ENCODE results near the gene LOXL3.
"Not testable (repeated sequence)": the region's sequence is repeated elsewhere in the genome, so short reads cannot be mapped to it uniquely, and the experiment has no call there.

LOXL3 gene

GRCh38 chr2:74503506-74504475, 50.0 kb downstream of the LOXL3 start:
- DNase-seq = no peak

DNA sequence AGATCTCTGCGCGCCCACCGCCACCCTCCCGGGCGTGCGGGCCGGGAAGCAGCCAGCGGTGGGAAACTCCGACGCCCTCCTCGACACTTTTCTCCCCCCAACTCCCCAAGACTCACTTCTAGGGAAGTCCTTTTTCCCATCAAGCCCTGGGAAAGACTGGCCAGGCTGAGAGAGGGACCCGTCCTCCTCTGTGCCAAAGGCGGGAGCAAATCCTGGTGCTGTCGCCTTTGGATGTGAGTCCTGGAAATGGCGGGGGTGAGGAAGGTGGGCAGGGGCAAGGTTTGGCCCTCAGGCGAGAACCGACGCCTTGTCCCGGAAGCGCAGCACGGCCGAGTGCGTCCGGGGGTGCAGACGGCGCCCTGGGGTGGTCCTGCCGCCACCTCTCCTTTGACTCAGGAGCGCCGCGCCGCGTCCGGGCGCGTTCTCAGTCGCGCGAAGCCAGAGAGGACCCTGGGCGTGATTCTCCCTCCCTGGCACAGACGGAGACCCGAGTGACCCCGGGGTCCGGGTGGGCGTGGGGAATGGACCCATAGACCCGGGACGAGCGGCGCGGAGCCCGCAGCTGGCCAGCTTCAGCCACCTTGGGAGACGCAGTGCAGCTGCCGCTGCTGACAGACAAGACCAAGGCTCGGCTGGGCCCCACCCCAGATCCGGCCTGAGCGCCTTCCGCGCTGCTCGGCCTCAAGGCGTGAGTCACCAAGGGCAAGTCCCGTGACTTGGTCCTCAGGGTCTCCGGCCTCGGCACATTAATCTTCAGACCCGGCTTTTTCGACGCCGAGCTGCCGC, 50.8 kb downstream of the LOXL3 start:
- DNase-seq = peak; percentile 87

GRCh38 chr2:74502147-74502719, 51.5 kb downstream of the LOXL3 start:
- no peak for DNase-seq

DNA sequence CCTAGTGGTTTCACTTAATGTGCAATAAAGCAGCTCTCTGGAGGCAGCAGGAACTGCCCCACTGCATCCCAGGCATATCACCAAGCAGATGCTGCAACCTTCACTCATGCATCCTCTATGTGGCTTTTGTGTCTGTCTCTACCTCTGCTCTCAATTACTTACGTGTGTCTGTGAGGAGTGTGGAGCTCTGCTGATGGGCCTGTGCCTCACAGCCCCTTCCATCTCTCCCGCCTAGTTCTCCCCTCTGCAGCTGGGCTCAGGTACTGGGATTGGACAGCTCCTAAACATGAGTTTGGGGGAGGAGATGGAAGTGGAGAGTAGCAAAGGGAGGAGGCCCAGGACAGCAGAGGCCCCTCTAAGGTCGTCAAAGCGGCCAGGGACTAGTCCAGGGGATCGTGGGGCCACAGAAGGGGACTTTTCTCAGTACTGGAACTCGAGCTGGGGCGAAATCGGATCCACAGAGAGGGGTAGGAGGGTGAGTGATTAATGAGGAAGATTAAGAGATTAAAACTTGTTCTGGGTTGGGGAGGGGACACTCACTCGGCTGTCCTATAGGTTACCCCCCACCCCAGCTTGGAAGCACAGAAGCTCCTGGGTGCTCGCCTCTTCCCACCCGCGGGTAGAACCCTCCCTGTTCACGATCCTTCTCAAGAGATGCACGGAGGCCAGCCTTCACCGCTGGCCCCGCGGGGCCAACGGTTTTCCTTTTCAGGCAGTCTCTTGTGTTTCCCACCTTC, 52.2 kb downstream of the LOXL3 start:
- no peak for DNase-seq

DNA sequence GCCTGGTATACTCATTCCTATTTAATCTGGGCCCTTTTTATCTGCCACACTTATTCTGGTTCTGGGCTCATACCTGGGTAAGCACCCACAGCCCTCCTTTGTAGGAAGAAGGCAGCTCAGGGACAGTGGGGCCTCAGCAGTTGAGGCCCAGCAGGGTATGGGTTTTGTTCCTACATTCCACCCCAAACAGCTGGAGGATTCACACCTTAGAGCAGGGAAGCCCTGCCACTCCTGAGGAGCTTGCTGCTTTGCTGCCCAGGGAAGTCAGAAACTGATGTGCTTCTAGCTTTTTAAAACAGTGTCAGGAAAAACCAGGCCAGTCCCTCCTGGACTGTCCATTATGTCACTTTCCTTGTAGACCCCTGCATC, 53.2 kb downstream of the LOXL3 start:
- no peak for DNase-seq

DNA sequence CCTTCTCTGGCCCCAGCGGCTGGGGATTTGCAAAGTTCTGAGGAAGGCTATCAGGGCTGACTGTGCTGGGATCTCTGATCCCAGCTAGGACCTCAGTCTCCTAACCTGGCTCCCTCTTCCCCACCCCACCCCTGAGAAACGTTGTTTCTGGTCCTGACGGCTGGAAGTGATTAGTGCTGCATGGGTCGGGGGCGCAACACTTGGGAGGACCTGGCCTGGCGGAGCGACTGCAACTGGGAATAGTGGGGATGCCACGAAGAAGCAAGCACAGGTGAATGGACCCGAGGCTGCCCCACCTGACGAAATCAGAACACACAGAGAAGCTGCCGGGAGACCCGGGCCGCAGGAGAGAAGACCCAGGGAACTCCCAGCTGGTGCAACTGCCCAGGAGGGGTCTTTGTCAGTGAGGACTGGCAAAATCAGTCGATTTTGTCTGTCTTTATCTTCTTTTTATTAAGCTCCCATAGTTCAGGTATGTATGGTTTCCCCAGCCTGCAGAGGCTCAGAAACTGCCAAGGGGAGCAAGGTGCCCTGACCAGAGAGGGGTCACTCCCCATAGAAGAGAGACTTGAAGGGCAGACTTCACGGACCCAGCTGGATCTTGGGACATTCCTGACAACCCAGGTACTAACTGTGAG, 53.7 kb downstream of the LOXL3 start:
- DNase-seq = no peak

- no peak for DNase-seq
Measured at GRCh38 chr2:74499267-74499939, 54.3 kb downstream of the LOXL3 start, which contains the start of gene LBX2. LBX2 (minus strand) TSS chr2:74499603; CDS start chr2:74499537, 66 bp downstream.

DNA sequence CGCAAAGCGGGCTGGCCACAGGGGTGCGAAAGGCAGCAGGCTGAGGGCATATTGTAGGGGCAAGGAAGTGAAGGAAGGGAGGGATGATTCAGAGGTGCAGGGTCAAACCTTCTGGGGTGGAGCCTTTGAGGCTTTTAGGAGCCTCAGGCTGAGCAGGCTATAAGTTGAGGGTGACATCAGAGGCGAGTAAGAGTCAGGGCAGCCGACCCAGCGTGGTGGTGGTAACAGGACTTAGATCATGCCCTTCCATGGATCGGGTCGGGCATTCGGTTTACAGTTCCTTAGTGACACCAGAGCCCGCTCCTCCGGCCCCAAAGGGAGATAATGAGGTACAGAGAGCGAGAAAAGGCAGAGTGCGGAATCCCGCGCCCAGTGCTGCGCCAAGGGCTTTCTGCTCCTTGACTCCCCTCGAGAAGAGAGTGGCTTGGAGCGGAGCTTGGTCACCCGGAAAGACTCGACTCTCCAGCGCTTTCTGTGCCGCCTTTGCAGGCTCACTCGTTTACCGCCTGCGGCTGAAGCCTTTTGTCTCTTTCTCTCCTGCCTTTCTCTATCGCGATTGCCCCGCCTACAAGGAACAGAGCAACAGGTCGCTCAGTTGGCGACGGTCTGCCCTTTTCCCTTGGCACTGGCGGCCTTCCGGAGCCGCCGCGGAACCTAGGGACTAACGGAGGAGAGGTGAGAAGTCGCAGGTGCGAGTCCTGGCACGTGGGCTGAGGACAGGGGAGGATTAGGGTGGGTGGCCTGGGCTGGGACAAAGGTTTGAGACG, 55.1 kb downstream of the LOXL3 start:
- no peak for DNase-seq

- DNase-seq = no peak
Measured at GRCh38 chr2:74497777-74498499, 55.8 kb downstream of the LOXL3 start.

- no peak for DNase-seq
Measured at GRCh38 chr2:74496997-74497776, 56.6 kb downstream of the LOXL3 start.

GRCh38 chr2:74495440-74495839, 58.3 kb downstream of the LOXL3 start:
- DNase-seq = no peak

GRCh38 chr2:74493546-74493945, 60.2 kb downstream of the LOXL3 start:
- DNase-seq = peak; percentile 41

DNA sequence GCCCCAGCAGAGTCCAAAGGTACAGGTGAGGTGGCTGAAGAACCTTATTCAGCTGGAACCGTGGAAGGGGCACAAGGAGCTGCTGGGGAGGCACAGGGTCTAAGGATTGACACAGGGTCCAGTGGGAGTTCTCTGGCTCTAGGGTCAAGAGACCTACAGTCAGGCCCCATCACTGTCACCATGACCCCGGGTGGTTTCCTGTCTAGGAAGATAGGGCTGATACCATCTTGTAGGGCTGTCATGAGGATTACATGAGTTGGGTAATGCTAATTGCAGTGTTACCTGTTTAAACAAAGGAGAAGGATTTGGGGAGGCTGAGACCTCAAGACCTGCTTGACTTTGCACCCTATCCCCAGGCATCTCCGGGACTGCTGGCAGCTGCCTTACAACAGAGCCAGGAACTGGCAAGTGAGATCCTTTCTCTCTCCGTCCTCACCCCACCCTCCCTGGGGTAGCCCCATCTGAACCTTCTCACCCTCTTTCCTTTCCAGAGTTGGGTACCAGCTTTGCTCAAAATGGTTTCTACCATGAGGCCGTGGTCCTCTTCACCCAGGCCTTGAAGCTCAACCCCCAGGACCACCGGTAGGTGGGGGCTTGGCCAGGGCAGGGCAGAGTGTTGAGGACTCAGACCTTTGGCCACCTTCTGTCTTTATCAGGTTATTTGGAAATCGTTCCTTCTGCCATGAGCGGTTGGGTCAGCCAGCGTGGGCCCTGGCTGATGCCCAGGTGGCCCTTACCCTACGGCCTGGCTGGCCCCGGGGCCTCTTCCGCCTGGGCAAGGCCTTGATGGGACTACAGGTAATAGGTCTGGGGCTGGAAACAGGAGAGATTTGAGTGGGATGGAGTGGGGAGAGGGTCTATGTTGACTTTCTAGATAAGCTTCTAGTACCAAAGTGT, 61.8 kb downstream of the LOXL3 start:
- DNase-seq = no peak

GRCh38 chr2:74489906-74490305, 63.8 kb downstream of the LOXL3 start:
- no peak for DNase-seq

- no peak for DNase-seq
Measured at GRCh38 chr2:74488643-74489481, 64.9 kb downstream of the LOXL3 start.

DNA sequence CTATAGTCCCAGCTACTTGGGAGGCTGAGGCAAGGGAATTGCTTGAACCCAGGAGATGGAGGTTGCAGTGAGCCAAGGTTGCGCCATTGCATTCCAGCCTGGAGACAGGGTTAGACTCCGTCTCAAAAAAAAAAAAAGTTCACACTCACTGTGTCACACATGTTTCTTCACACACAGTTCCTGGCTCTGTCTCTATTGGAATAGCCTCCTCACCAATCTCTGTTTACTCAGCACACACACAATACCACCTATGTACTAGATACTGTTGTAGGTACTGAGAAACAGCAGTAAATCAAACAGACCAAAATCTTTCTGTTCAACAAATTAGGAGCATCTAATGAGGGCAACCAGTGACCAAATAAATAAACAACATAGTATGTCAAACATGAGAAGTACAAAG, 67.6 kb downstream of the LOXL3 start:
- no peak for DNase-seq

DNA sequence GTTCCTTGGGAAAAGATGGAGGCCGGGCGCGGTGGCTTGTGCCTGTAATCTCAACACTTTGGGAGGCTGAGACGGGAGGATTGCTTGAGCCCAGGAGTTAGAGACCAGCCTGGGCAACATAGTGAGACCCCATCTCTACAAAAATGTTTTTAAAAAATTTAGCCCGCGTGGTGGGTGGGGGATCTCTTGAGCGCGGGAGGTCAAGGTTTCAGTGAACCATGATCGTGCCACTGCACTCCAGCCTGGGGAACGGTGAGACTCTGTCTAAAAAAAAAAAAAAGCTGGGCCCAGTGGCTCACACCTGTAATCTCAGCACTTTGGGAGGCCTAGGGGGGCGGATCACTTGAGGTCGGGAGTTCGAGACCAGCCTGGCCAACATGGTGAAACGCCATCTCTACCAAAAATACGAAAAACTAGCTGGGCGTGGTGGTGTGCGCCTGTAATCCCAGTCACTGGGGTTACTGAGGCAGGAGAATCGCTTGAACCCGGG, 70.0 kb downstream of the LOXL3 start:
- DNase-seq = not testable (repeated sequence)

All from NCI-H226 (cell line).